IMR-90 (cell line): ENCODE data around the gene RABL2B. TPM values are rescaled to one million over a fixed set of nuclear protein-coding genes. Genes with fewer than 3 reads are reported as not detected.

Experiments used
- CHD1 ChIP-seq: IDR thresholded peaks from 2 replicates; pipeline ENCODE4 v1.6.1; 2012; ENCODE audit warnings: low read depth, low read length, improper control_type of control experiment
- polyA plus RNA-seq, 3 experiments: library from polyadenylated mRNA; depleted of rRNA; stranded (reverse); fragments of >200 nt; gene quantifications; 2 replicates each; pipeline ENCODE4 v1.2.3, GENCODE V29; 2012; ENCODE audit warnings: low replicate concordance in 1 of 3
- total RNA-seq: library from RNA; depleted of rRNA; stranded (reverse); fragments of >200 nt; gene quantifications from 2 replicates; pipeline ENCODE4 v1.2.3, GENCODE V29; 2012
- TF ChIP-seq, protein P1 (sequence below): conservative IDR thresholded peaks from 2 replicates; pipeline ENCODE4 v1.5.1; 2012; ENCODE audit warnings: mild to moderate bottlenecking, low read depth, low read length, improper control_type of control experiment

RABL2B gene
- total and polyA plus RNA-seq, 2 of the 4 experiments (the other 2 are of a cell fraction): 8.4 to 23.3 TPM

- TF ChIP-seq, protein P1, sequence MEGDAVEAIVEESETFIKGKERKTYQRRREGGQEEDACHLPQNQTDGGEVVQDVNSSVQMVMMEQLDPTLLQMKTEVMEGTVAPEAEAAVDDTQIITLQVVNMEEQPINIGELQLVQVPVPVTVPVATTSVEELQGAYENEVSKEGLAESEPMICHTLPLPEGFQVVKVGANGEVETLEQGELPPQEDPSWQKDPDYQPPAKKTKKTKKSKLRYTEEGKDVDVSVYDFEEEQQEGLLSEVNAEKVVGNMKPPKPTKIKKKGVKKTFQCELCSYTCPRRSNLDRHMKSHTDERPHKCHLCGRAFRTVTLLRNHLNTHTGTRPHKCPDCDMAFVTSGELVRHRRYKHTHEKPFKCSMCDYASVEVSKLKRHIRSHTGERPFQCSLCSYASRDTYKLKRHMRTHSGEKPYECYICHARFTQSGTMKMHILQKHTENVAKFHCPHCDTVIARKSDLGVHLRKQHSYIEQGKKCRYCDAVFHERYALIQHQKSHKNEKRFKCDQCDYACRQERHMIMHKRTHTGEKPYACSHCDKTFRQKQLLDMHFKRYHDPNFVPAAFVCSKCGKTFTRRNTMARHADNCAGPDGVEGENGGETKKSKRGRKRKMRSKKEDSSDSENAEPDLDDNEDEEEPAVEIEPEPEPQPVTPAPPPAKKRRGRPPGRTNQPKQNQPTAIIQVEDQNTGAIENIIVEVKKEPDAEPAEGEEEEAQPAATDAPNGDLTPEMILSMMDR: no peak
- no peak for TF ChIP-seq CHD1
Measured at GRCh38 chr22:50720301-50721256, 62.9 kb downstream of the RABL2B start (continued).
